Left ventricle myocardium inferior (tissue), 1 donor: ENCODE measurements around the gene SMIM1. TPM values are rescaled to one million over a fixed set of nuclear protein-coding genes. Genes with fewer than 3 reads are reported as not detected.
"Not testable (repeated sequence)": the region's sequence is repeated elsewhere in the genome, so short reads cannot be mapped to it uniquely, and the experiment has no call there.

Experiments used
- DNase-seq: peaks from one replicate; pipeline ENCODE4 v3.0.0-alpha.2; 2020
- H3K27ac ChIP-seq: fragments of 200-600 bp; replicated peaks from 2 replicates; pipeline ENCODE4 v1.8.0; 2021
- H3K27me3 ChIP-seq: fragments of 200-600 bp; 2 replicates; pipeline ENCODE4 v1.8.0; 2021; ENCODE audit warnings: low read depth
- H3K36me3 ChIP-seq: fragments of 200-600 bp; 2 replicates; pipeline ENCODE4 v1.8.0; 2021
- H3K4me1 ChIP-seq: fragments of 200-600 bp; 2 replicates; pipeline ENCODE4 v1.8.0; 2021
- H3K4me3 ChIP-seq: fragments of 200-600 bp; 2 replicates; pipeline ENCODE4 v1.8.0; 2021; ENCODE audit warnings: mild to moderate bottlenecking, moderate library complexity
- H3K9me3 ChIP-seq: fragments of 200-600 bp; replicated peaks from 2 replicates; pipeline ENCODE4 v1.8.0; 2021
- intact Hi-C: fragments of 100-400 bp; cut with micrococcal nuclease; formaldehyde crosslinking; loops from one replicate; pipeline ENCODE4 v1.11.0; 2022
- long read RNA-seq: library from polyadenylated mRNA; unstranded; transcript quantifications from one replicate; pipeline ENCODE4 v2.0.0, GENCODE V29; 2021
- total RNA-seq: library from RNA; stranded (reverse); fragmentation: NEBNext Ultra II Directional; extraction: Animal tissue kit (Norgen Biotek cat#: 25700); gene quantifications from one replicate; pipeline ENCODE4 v1.2.1, GENCODE V29; 2021
- TF ChIP-seq, protein P1 (sequence below): fragments of 200-600 bp; IDR thresholded peaks from 2 replicates; pipeline ENCODE4 v1.8.0; 2021; ENCODE audit warnings: antibody characterized with exemption, mild to moderate bottlenecking, borderline replicate concordance
- donor health status: DM: no; HTN: yes; CAD: no; lungs with severe emphysema.

SMIM1 gene, protein sequence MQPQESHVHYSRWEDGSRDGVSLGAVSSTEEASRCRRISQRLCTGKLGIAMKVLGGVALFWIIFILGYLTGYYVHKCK
- total RNA-seq = 13.9 TPM
- long read RNA-seq, partial matches to known transcripts = 5 of 8 reads
- long read RNA-seq, other reads (novel, unspliced or antisense) = 0 of 8 reads

DNA sequence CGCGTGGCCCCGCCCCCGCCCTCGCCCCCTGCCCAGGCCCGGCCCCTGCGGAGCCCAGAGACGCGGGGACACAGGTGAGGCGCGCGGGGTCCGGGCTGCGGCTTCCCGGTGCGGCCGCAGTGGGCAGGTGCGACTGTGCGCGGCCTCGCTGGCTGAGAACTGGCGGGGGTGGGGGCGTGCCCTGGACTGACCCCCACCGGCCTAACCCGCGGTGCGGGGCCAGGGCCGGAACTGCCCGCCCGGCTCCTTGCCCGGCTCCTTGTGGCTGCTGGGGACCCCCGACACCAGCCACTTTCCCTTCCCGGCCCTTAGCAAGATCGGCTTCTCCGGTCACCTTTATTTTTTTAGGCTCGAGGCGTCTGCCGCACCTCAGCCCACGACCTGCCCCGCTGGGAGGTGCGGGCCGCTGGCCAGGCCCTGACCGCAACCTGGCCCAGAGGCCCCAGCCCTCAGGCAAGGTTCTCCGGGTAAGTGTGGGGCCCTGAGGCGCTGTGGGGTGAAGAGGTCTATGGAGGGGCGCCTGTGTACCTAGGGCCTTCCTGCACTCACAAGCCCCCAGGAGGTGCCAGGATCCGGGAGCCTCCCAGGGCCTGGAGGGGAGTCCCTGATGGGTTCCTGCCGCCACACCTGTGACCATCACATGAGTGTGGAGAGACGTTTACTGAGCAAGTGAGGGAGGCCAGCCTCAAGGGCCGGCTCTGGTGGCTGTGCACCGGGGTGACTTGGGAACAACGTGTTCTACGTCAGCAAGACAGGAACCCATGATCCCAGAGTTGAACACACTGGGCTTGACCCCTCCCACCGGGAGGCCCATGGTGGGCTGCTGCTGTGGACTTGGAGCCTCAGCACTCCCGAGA lies at the start of gene SMIM1:
Gene SMIM1, plus strand, starts transcription at position 35 of the 857 bp plus-strand sequence. CDS start 2,625 bp downstream, outside the sequence.
- H3K36me3 ChIP-seq = no peaks in the 10 kb centered on the region
- peaks cover 16% of the 10 kb centered on the region for H3K27me3 ChIP-seq
- intact Hi-C loops = no loop called here
- DNase-seq = no peak
- peak within 1 kb of the TSS; percentile 83 for H3K27ac ChIP-seq
- TF ChIP-seq, protein P1, sequence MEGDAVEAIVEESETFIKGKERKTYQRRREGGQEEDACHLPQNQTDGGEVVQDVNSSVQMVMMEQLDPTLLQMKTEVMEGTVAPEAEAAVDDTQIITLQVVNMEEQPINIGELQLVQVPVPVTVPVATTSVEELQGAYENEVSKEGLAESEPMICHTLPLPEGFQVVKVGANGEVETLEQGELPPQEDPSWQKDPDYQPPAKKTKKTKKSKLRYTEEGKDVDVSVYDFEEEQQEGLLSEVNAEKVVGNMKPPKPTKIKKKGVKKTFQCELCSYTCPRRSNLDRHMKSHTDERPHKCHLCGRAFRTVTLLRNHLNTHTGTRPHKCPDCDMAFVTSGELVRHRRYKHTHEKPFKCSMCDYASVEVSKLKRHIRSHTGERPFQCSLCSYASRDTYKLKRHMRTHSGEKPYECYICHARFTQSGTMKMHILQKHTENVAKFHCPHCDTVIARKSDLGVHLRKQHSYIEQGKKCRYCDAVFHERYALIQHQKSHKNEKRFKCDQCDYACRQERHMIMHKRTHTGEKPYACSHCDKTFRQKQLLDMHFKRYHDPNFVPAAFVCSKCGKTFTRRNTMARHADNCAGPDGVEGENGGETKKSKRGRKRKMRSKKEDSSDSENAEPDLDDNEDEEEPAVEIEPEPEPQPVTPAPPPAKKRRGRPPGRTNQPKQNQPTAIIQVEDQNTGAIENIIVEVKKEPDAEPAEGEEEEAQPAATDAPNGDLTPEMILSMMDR = no peak
- peaks cover 52% of the 10 kb centered on the region for H3K4me1 ChIP-seq
- H3K9me3 ChIP-seq = no peaks in the 10 kb centered on the region
- H3K4me3 ChIP-seq = peak within 1 kb of the TSS; percentile 74

GRCh38 chr1:3722846-3723245 lies 49.7 kb upstream of the SMIM1 start:
- no peak for DNase-seq
- Histone ChIP-seq H3K4me3 (no peak overlapping the region), H3K27ac (no peak overlapping the region), H3K27me3 (peaks cover 25% of the 10 kb centered on the region), H3K4me1 (peaks cover 26% of the 10 kb centered on the region), H3K36me3 (no peaks in the 10 kb centered on the region), H3K9me3 (no peaks in the 10 kb centered on the region)
- intact Hi-C loops = no loop called here
- TF ChIP-seq, protein P1 = no peak

GRCh38 chr1:3724416-3725030 lies 48.0 kb upstream of the SMIM1 start:
- H3K27ac ChIP-seq, H3K4me1 ChIP-seq, H3K4me3 ChIP-seq, H3K9me3 ChIP-seq, intact Hi-C loops, H3K36me3 ChIP-seq: not testable (repeated sequence)
- peak; percentile 60 for DNase-seq
- peaks cover 35% of the 10 kb centered on the region for H3K27me3 ChIP-seq
- TF ChIP-seq, protein P1 = peak; percentile 96

DNA sequence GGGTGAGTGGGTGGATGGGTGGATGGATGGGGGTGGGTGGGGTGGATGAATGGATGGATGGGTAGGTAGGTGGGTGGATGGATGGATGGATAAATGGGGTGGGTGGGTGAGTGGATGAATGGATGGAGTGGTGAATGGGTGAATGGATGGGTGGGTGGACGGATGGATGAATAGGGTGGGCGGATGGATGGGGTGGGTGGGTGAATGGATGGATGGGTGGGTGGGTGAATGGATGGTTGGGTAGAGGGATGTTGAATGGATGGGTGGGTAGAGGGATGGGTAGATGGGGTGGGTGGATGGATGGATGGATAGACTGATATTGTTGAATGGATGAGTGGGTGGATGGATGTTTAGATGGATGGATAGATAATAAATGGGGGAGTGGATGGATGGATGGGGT lies 47.2 kb upstream of the SMIM1 start:
- intact Hi-C loops = no loop called here
- H3K27me3 ChIP-seq = peaks cover 43% of the 10 kb centered on the region
- TF ChIP-seq, protein P1 = no peak
- peaks cover 5% of the 10 kb centered on the region for H3K4me1 ChIP-seq
- no peaks in the 10 kb centered on the region for H3K36me3 ChIP-seq
- DNase-seq = no peak
- H3K9me3 ChIP-seq = no peaks in the 10 kb centered on the region
- H3K4me3 ChIP-seq = no peak overlapping the region
- H3K27ac ChIP-seq = no peak overlapping the region

DNA sequence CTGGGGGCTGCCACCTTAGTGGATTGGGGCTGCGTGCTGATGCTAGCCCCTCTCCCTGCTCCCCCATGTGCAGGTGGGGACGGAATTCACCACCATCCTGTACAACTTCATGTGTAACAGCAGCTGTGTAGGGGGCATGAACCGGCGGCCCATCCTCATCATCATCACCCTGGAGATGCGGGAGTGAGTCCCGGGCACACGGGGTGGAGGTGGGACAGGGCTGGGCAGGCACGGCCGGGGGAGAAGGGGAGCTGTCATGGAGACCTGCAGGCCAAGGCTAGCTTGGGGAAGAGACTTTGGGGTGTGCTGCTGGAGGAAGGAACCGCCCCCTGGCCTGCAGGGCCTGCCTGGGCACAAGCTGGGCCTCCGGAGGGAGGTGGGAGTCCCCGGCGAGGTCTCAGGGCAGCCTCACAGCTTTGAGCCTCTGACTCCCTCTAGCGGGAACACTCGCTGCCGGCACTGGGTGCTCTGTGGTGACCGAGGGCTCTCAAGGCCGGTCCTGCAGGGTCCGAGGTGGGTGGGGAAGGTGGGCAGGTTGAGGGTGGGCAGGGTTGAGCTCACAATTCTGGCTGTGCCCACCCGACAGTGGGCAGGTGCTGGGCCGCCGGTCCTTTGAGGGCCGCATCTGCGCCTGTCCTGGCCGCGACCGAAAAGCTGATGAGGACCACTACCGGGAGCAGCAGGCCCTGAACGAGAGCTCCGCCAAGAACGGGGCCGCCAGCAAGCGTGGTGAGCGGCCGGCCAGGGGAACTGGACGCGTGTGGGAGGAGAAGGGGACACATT lies 45.3 kb upstream of the SMIM1 start:
- Histone ChIP-seq H3K27ac (no peak overlapping the region), H3K4me3 (no peak overlapping the region), H3K4me1 (peaks cover 11% of the 10 kb centered on the region), H3K27me3 (peaks cover 62% of the 10 kb centered on the region), H3K36me3 (no peaks in the 10 kb centered on the region), H3K9me3 (no peaks in the 10 kb centered on the region)
- intact Hi-C loops = no loop called here
- TF ChIP-seq, protein P1 = peak; percentile 56
- no peak for DNase-seq
